ENCODE results near the gene ADGRL1.

The ADGRL1 gene

GRCh38 chr19:14112051-14112808, 93.7 kb downstream of the ADGRL1 start:
- DNase-seq (ENCODE audit: low spot score): no peak

DNA sequence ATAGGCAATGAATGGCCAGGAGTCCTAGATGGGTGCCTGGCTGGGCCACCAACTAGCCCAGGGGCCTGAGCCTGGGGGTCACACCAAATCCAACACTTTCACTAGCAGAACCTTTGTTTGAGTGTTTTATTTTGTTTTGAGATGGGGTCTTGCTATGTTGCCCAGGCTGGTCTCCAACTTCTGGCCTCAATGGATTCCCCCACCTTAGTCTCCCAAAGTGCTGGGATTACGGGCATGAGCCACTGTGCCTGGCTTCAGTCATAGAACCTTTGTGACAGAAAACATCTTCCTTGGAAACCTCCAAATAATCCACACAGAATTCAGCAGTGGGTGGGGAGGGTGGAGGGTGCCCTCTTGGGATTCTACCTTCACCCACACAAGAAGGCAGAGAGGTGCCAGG, 94.5 kb downstream of the ADGRL1 start:
- no peak for DNase-seq (ENCODE audit: low spot score)

- no peak for DNase-seq (ENCODE audit: low spot score)
Observed at GRCh38 chr19:14110650-14111049, 95.3 kb downstream of the ADGRL1 start.

DNA sequence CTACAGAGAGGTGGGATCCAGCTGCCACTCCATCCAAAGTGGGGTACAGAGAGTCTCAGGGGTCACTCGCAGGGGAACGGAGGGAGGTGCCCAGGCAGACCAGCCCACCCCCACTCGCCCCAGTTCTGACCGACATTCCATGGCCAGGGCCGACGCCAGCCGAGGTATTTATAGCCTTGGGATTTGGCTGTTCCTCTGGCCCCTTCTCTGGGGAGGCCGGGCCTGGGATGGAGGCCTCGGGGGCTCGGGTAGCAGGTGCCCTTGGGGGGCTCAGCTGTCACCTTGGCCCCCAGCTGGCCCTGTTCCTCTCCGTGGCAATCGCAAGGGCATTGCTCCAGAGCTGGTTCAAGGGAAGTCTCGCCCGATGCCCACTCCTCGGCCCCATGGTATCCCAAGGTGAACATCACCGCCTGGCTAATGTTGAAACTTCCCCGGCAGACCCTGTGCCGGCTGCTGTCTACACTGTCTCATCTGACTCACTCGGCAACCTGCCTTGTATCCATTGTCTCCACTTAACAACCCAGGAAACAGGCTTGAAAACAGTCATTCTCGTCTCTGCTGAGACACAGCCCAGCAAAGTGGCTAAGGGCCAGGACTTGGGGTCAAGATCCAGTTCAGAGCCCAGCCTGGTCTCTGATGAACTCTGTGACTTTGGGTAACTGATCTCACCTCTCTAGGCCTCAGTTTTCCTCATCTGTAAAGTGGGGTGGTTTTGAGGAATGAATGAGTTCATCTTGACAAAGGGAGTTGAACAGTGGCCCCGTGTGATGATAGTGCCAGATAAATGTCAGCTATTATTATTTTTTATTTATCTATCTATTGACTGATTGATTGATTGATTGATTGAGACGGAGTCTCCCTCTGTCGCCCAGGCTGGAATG, 98.1 kb downstream of the ADGRL1 start:
- no peak for DNase-seq (ENCODE audit: low spot score)

GRCh38 chr19:14106840-14107239, 99.1 kb downstream of the ADGRL1 start:
- no peak for DNase-seq (ENCODE audit: low spot score)

DNA sequence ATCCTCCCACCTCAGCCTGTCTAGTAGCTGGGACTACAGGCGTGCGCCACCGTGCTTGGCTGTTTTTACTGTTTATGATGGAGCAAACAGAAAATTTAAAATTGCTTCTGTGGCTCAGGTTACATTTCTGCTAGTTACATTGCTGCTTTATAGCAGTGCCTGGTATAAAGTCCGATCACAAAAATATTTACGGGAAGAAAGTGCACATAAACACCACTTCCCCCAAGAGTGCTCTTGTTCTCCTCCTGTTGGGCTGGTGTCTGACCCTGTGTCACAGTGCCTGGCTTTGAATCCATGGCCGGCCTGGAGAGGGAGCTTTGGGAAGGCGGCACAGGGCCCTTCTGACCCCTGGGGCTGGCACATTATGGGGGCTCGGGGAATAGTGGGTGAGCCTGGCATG, 100.3 kb downstream of the ADGRL1 start:
- DNase-seq (ENCODE audit: low spot score): no peak

DNA sequence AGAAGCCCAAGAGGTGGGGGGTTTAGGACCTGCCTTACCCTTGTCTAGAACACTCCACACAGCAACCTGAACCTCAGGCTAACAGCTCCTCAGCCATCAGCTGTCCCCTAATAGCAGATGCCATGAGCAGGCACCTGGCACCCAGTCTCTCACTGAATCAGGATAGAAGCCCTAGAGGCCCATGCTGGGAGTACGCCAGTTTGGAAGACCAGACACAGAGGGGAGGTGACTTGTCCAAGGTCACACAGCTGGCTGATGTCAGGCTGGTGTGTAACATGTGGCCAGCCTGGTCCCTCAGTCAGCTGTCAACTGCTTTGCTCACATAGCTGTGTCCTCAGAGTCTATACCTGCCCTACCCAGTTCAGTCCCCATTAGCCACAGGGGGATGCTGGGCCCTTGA, 102.7 kb downstream of the ADGRL1 start:
- no peak for DNase-seq (ENCODE audit: low spot score)

- no peak for DNase-seq (ENCODE audit: low spot score)
Observed at GRCh38 chr19:14102756-14103155, 103.2 kb downstream of the ADGRL1 start.

DNA sequence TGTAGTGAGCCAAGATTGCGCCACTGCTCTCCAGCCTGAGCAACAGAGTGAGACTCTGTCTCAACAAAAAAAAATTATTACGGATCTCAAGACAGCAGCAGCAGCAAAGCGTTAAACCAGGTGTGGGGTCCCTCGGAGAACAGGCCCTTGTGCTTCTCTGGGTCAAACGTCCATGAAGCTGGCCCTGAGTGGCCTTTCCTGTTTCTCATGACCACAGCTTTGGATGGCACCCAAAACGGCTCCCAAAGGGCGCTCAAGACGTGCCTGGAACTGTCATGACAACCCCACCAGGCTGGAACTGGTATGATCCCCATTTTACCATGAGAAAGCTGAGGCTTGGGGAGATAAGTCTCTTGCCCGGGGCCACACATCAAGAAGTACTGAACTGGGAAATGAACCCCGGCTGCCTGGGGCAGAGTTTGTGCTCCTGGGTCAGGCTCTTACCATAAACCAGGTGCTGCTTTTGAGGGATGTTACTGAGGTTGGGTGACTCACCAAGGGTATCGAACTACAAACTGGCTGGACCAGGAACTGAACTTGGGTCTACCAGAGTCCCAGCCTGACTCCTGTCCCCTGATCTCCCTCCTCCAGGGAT, 103.8 kb downstream of the ADGRL1 start:
- no peak for DNase-seq (ENCODE audit: low spot score)

GRCh38 chr19:14101003-14101545, 104.9 kb downstream of the ADGRL1 start:
- DNase-seq (ENCODE audit: low spot score): no peak
